Left renal pelvis (tissue), 4 donors: ENCODE measurements around the gene ETS1. TPM values are rescaled to one million over a fixed set of nuclear protein-coding genes. Genes with fewer than 3 reads are reported as not detected.

Experiments
- DNase-seq, 4 donors: peaks; one replicate each; pipeline ENCODE4 v3.0.0-alpha.2; 2013; ENCODE audit warnings: low read depth in 4 of 4, low spot score in 3 of 4
- polyA plus RNA-seq, 4 donors: library from polyadenylated mRNA; unstranded; fragments of 120-200 nt; gene quantifications; one replicate each; pipeline ENCODE4 v1.2.1, GENCODE V29; 2013; ENCODE audit not compliant: insufficient read length in 4 of 4

ETS1 gene
- polyA plus RNA-seq, 4 donors = 61.3 to 83.5 (median 70.9) TPM

DNA sequence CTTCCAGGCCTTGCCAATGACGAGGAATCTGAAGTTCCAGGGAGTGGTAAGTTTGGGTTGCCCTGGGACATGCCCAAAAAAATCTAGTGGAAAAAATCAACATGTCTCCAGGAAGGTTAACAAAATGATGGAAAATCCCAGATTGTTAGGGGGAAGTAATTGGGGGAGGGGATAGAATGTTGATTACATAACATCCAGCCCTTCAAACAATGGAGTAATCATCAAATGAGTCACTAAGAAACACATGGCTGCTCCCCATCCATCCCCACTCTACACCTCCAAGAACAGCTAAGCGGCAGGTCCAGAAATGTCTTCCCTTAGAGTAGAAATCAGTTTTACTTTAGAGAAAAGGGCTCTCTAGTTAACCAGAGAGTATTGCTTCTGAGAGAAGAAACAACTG lies 94.9 kb downstream of the ETS1 start:
- DNase-seq = no peak

GRCh38 chr11:128491195-128491936 lies 96.0 kb downstream of the ETS1 start:
- no peak for DNase-seq

DNA sequence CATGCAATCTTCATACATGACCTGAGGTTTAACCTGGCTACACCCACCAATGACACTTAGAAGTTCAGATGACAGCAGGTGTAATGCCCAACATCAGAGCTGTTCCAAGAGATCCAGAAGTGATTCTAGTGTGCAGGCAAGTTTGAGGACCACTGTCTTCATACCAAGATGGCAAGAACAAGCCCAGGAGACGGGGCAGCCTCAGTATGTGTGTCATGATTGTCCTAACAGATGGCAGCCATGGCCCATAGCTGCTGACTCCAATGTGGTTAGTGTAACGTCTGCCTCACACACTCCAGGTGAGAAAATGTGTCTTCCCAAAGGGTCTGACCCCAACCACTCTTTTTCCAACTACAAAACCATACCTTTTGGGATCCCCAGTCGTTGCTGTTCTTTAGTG lies 97.3 kb downstream of the ETS1 start:
- no peak for DNase-seq

GRCh38 chr11:128488471-128488870 lies 98.9 kb downstream of the ETS1 start:
- no peak for DNase-seq

GRCh38 chr11:128487978-128488377 lies 99.4 kb downstream of the ETS1 start:
- no peak for DNase-seq

- no peak for DNase-seq
These were observed 103.2 kb downstream of the ETS1 start for GRCh38 chr11:128484172-128484571.

GRCh38 chr11:128483211-128483788 lies 104.1 kb downstream of the ETS1 start:
- DNase-seq = no peak

DNA sequence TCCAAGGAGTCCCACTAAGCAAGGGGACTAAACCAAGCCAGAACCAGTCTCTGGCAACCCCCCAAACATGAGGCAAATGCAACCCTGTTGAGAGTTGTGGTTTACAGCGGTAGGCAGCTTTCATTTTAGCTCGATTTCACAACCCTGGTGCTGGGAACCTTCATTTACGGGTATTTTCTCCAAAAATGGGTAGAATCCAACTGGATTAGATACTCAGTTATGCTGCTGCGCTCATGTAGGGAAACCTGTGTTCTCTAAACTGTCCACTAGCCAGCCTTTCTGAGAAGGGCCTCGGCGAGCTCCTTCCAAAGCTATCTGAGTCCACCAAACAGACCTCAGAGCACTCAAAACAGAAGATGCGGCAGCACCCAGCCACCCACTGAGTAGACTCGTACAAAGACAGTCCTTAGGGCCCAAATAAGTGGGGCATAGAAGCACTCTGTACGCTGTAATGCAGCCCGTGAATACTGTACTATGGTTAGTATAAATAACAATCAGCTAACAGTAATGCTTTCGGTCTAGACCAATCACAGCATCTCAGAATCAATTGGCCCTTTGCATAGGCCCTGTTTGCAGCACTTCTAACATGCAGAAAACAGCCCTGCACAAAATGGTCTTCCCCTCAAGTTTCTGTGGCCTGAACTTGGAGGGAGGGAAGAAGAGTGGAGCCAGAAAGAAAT lies 104.7 kb downstream of the ETS1 start:
- DNase-seq = no peak

GRCh38 chr11:128482092-128482491 lies 105.3 kb downstream of the ETS1 start:
- DNase-seq = no peak

GRCh38 chr11:128481135-128481534 lies 106.2 kb downstream of the ETS1 start:
- DNase-seq = no peak

GRCh38 chr11:128480665-128481064 lies 106.7 kb downstream of the ETS1 start:
- no peak for DNase-seq

GRCh38 chr11:128480066-128480465 lies 107.3 kb downstream of the ETS1 start:
- DNase-seq = no peak

GRCh38 chr11:128479144-128479543 lies 108.2 kb downstream of the ETS1 start:
- DNase-seq = no peak

DNA sequence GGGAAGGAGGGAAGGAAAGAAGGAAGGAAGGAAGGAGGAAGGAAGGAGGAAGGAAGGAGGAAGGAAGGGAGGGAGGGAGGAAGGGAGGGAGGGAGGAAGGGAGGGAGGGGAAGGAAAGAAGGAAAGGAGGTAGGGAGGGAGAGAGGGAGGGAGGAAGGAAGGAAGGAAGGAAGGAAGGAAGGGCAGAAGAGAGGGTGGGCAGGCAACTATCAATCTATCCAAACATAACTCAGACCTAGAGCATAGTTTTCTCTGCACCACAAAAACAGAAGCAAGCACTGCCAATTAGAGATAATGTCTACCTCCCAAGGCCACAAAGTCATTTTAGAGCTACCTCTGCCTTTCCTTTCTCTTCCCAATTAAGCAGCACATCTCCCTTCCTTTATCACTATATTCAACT lies 109.1 kb downstream of the ETS1 start:
- no peak for DNase-seq

DNA sequence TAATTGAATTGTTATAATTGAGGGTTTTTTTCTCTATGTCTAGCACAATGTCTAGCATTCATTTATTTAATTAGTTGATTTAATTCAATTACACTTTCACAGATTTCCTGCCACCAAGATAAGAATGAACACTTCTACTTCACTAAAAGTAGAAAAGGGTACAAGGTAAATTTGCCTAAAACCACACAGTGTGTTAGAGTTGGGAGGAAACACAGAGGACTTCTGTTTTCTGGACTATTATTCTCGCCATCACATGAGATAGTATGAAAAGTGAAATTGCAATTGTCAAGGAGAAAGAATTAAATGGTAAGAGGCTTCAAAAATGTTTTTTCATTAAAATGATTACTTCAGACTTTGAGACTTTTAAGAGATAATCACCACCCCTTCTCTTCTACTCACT lies 109.5 kb downstream of the ETS1 start:
- DNase-seq = no peak

- DNase-seq = no peak
These were observed 110.1 kb downstream of the ETS1 start for GRCh38 chr11:128477278-128477677.

GRCh38 chr11:128476729-128477128 lies 110.6 kb downstream of the ETS1 start:
- no peak for DNase-seq

GRCh38 chr11:128476049-128476448 lies 111.3 kb downstream of the ETS1 start:
- no peak for DNase-seq

DNA sequence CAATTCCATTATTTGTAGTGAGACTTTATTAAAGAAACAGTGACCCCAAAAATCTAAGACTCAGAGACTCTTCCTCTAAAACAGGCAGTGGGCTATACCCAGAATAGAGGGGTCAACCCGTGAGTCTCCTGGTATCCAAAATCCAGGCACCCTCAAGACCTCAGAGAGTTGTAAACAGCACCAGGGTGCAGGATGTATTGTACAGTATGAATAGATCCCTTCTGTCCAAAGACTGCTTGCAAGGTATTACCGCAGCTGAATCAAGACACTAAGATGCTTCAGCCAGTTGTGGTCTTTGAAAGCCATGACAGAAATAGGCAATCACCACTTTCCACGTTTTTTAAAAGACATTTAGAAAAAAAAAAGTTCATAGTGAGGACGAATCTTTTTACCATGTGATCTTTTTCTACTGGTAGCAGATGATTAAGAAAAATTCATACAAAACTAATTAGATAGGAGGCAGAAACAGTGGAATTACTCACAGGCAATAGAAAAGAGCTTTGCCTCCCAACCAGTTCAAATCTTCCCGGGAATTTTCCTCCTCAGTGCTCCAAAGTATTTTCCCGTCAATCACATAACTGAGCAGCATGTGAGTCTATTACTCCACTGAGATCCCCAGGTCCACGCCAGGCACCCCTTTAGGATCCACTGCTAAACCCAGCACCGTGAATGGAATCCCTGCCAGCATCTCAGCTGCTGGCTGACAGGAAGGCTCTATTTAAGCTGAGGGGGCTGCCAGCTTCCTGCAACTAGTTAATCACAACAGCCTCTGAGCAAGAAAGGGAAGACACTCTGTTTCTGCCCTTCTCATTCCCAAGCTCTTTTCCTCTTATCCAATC lies 113.1 kb downstream of the ETS1 start:
- DNase-seq = no peak

DNA sequence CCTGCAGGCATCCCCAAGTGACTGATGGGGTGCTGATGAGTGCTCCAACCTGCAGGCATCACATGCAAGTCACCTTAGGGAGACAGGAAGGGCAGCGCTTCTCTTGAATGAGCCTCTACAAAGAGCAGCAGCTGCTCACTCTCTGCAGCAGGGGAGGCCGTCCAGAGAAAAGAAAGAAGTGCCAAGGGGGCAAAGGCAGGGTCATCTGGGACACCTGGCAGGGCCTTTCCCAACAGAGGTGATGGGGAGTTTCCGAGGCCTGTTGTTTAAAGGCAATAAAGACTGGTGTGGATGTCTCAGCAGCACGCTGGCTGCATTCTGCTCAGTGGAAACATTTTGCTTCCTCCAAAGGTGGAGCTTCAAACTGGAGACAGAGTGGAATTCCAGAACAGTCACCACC lies 113.7 kb downstream of the ETS1 start:
- no peak for DNase-seq
